GM12891 (cell line): ENCODE measurements around the gene TPD52L1.

Experiments
- PAX5 ChIP-seq: IDR thresholded peaks from 2 replicates; pipeline ENCODE4 v1.6.1; 2011; ENCODE audit warnings: low read length, moderate library complexity, mild to moderate bottlenecking; ENCODE audit not compliant: insufficient read depth, severe bottlenecking
- POLR2A ChIP-seq: IDR thresholded peaks from 2 replicates; pipeline ENCODE4 v1.6.1; 2011; ENCODE audit warnings: low read depth, low read length, control low read depth
- POLR2AphosphoS5 ChIP-seq: IDR thresholded peaks from 2 replicates; pipeline ENCODE4 v1.6.1; 2011; ENCODE audit warnings: low read depth, low read length, control low read depth
- POU2F2 ChIP-seq: IDR thresholded peaks from 2 replicates; pipeline ENCODE4 v1.6.1; 2011; ENCODE audit warnings: low read depth, mild to moderate bottlenecking, control low read depth, low read length, moderate library complexity
- SPI1 ChIP-seq: IDR thresholded peaks from 2 replicates; pipeline ENCODE4 v1.6.1; 2011; ENCODE audit warnings: low read depth, low read length, control low read depth
- TAF1 ChIP-seq: IDR thresholded peaks from 2 replicates; pipeline ENCODE4 v1.6.1; 2011; ENCODE audit warnings: low read depth, low read length, control low read depth

DNA sequence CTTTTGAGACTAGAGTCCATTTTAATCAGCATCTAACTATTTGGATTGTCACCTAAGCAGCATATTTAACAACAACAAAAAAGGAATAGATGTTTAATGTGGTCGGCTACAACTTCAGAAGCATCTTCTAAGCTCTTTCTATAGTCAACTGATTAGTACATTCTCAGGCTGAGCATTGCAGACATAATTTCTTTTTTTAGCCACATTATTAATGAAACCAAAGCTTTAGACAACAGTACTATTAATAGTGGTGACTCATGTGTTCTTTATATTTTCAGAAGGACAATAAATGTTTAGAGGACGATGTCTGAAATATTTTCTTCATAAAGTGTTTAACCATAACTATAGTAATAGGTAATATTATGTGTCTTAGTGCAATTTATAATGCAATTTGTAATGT is 52.4 kb downstream of the TPD52L1 start:
- no peak for TF ChIP-seq POLR2A
- no peak for TF ChIP-seq PAX5
- TF ChIP-seq POLR2AphosphoS5 = no peak
- TF ChIP-seq TAF1 = no peak
- no peak for TF ChIP-seq SPI1
- TF ChIP-seq POU2F2 = no peak
